ENCODE data around the gene NAA20.
"Not testable (repeated sequence)": the region's sequence is repeated elsewhere in the genome, so short reads cannot be mapped to it uniquely, and the experiment has no call there.

The NAA20 gene

GRCh38 chr20:19991308-19991707 is 25.9 kb upstream of the NAA20 start:
- no peak for DNase-seq (ENCODE audit: low read depth in 2 of 2)

- DNase-seq (ENCODE audit: low read depth in 2 of 2): no peak
Observed at GRCh38 chr20:19991854-19992253, 25.3 kb upstream of the NAA20 start.

- DNase-seq (ENCODE audit: low read depth in 2 of 2): no peak
Observed at GRCh38 chr20:19992996-19993908, 23.9 kb upstream of the NAA20 start.

GRCh38 chr20:19993958-19994669 is 23.0 kb upstream of the NAA20 start:
- DNase-seq (ENCODE audit: low read depth in 2 of 2): no peak

- DNase-seq (ENCODE audit: low read depth in 2 of 2): no peak
Observed at GRCh38 chr20:19995220-19995863, 21.8 kb upstream of the NAA20 start.

- DNase-seq (ENCODE audit: low read depth in 2 of 2): no peak
Observed at GRCh38 chr20:19996222-19996621, 20.9 kb upstream of the NAA20 start.

GRCh38 chr20:19996917-19997316 is 20.2 kb upstream of the NAA20 start:
- DNase-seq (ENCODE audit: low read depth in 2 of 2): no peak

- DNase-seq (ENCODE audit: low read depth in 2 of 2): no peak
Observed at GRCh38 chr20:19998990-19999705, 18.0 kb upstream of the NAA20 start.

- DNase-seq (ENCODE audit: low read depth in 2 of 2): no peak
Observed at GRCh38 chr20:20000211-20000968, 16.8 kb upstream of the NAA20 start.

GRCh38 chr20:20002101-20002998 is 14.8 kb upstream of the NAA20 start:
- no peak for DNase-seq (ENCODE audit: low read depth in 2 of 2)

GRCh38 chr20:20003031-20003954 is 13.9 kb upstream of the NAA20 start:
- no peak for DNase-seq (ENCODE audit: low read depth in 2 of 2)

GRCh38 chr20:20003955-20004322 is 13.2 kb upstream of the NAA20 start:
- DNase-seq (ENCODE audit: low read depth in 2 of 2): not testable (repeated sequence)

GRCh38 chr20:20005342-20005741 is 11.8 kb upstream of the NAA20 start:
- DNase-seq (ENCODE audit: low read depth in 2 of 2): no peak

GRCh38 chr20:20009784-20010253 is 7.3 kb upstream of the NAA20 start:
- DNase-seq (ENCODE audit: low read depth in 2 of 2): no peak

- no peak for DNase-seq (ENCODE audit: low read depth in 2 of 2)
Observed at GRCh38 chr20:20010639-20011500, 6.3 kb upstream of the NAA20 start.

GRCh38 chr20:20012541-20012940 is 4.6 kb upstream of the NAA20 start:
- no peak for DNase-seq (ENCODE audit: low read depth in 2 of 2)

GRCh38 chr20:20014659-20015058 is 2.5 kb upstream of the NAA20 start:
- DNase-seq (ENCODE audit: low read depth in 2 of 2): no peak

GRCh38 chr20:20017844-20018185 is 653 bp downstream of the NAA20 start:
- no peak for DNase-seq (ENCODE audit: low read depth in 2 of 2)

Measured in stimulated activated CD8-positive, alpha-beta memory T cell treated with anti-CD3 and anti-CD28 coated beads, Interleukin-2, amount 100 ng/mL, for 1 hour (primary cell).